ENCODE measurements around the gene CRCP. TPM values are rescaled to one million over a fixed set of nuclear protein-coding genes. Genes with fewer than 3 reads are reported as not detected.

CRCP gene
- total and polyA plus RNA-seq, 2 of the 13 experiments (the other 11 are each of a cell fraction or from before 2014, with no cell fraction given) = 22.7 to 31.0 TPM

- ATAC-seq (no peak), FAIRE-seq (no peak), DNase-seq (ENCODE audit: low spot score) (no peak)
- H3K27me3 ChIP-seq (ENCODE audit: control insufficient read depth in 1 of 2, insufficient read depth in 2 of 2, low read length in 2 of 2) = no peaks in the 10 kb centered on the region
- peaks cover 4% of the 10 kb centered on the region for H3K79me2 ChIP-seq (ENCODE audit: insufficient read depth, low read length)
- no peak overlapping the region for H2AFZ ChIP-seq (ENCODE audit: low read length)
- H3K36me3 ChIP-seq (replicated peaks in 1 of 2; ENCODE audit: control insufficient read depth in 1 of 2, insufficient read depth in 2 of 2, low read length in 2 of 2) = peaks cover 0 to 41% of the 10 kb centered on the region in 2 experiments; a peak in 4 of 5 replicates
- CTCF ChIA-PET (ENCODE audit: low intra/inter-chr PET ratio, low total read pairs) = no interaction called here
- H3K4me3 ChIP-seq (replicated peaks in 1 of 3; ENCODE audit: insufficient read depth in 1 of 3, low read depth in 2 of 3, low read length in 3 of 3) = no peak overlapping the region
- no peaks in the 10 kb centered on the region for H3K9me3 ChIP-seq (ENCODE audit: low read length)
- no peak for TF ChIP-seq ZBTB40 (IDR thresholded peaks at IDR 0.05)
- TF ChIP-seq ZBTB40 (CRISPR knock-in tag; IDR thresholded peaks at IDR 0.05) = no peak
- TF ChIP-seq THAP11 (CRISPR knock-in tag; IDR thresholded peaks at IDR 0.05) = no peak
- TF ChIP-seq ZNF556 (CRISPR knock-in tag; IDR thresholded peaks at IDR 0.05; ENCODE audit: borderline replicate concordance) = no peak
- TF ChIP-seq PRPF4 (IDR thresholded peaks at IDR 0.05; ENCODE audit: low read depth, low read length, poor library complexity, severe bottlenecking) = no peak
- no peak for TF ChIP-seq ESRRA (CRISPR knock-in tag; IDR thresholded peaks at IDR 0.05; ENCODE audit: low read depth)
- no peak for TF ChIP-seq EHMT2 (IDR thresholded peaks at IDR 0.05; ENCODE audit: borderline replicate concordance, low read depth, low read length)
- no peak for TF ChIP-seq FOXP4 (CRISPR knock-in tag; IDR thresholded peaks at IDR 0.05)
- TF ChIP-seq THYN1 (CRISPR knock-in tag; IDR thresholded peaks at IDR 0.05; ENCODE audit: borderline replicate concordance, low read depth) = no peak
- no peak for TF ChIP-seq ZSCAN12 (CRISPR knock-in tag; IDR thresholded peaks at IDR 0.05)
- TF ChIP-seq SNAPC5 (CRISPR knock-in tag; IDR thresholded peaks at IDR 0.05; ENCODE audit: borderline replicate concordance) = no peak
- H4K20me1 ChIP-seq (ENCODE audit: insufficient read depth, low read length) = no peaks in the 10 kb centered on the region; the same call in 1 of the 2 replicates
- intact Hi-C loops (cut with micrococcal nuclease; ENCODE audit: unreplicated experiment) = no loop called here
- BruUV-seq (replicated peaks) = no TSS peak
- H3K27ac ChIP-seq (ENCODE audit: extremely low read length, insufficient read depth, low read length) = no peak overlapping the region
- POLR2A ChIA-PET = interaction anchor here (0.7 to 1.1 kb wide), 3 partner anchors 9 to 64 kb away, joined by 3 to 4 read pairs (median 3); partner anchors contain the start of gene ASL
- H3K4me1 ChIP-seq (ENCODE audit: insufficient read depth, low read length) = peaks cover 40% of the 10 kb centered on the region
- WGBS (ENCODE audit: low lambda C conversion rate) = 96% methylated on average over 7 of the region's 8 CpGs
- in situ Hi-C loops (cut with HindIII; ENCODE audit: extremely low pct_ligation_motif_present, low pct_unique_long_range_greater_than_20kb) = no loop called here
- no peak overlapping the region for H3K4me2 ChIP-seq (ENCODE audit: low read depth, low read length)
- no peak overlapping the region for H3K9ac ChIP-seq (ENCODE audit: insufficient read depth, low read depth, low read length)
Observed at GRCh38 chr7:66138994-66139752, 24.5 kb downstream of the CRCP start.

Data from HepG2 (cell line).